ENCODE data around the gene COX6B1.

DNA sequence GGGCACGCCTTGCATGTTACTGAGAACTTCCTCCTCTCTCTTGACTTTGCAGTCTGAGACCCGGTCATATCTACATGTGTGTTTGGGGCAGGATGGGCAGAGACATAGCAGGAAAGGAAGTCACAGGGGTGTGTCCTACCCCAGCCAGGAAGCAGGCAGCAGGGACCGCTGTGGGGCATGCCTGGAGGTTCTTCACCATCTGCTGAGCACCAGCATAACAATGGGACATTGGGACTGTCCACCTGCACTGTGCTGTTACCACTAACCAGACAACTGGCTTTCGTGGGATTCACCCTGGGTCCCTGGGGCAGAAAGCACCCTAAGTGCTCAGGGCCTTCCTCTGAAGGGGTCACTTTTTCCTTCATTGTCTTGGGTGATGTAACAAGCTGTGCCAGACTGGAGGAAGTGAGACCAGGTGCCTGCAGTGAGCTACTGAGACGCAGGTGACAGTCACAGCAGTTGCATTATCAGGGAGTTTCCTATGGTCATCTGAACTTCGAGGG, 38.2 kb upstream of the COX6B1 start:
- TF ChIP-seq EP300 (conservative IDR thresholded peaks at IDR 0.05; ENCODE audit: poor library complexity, severe bottlenecking): no peak
- TF ChIP-seq, protein P1, sequence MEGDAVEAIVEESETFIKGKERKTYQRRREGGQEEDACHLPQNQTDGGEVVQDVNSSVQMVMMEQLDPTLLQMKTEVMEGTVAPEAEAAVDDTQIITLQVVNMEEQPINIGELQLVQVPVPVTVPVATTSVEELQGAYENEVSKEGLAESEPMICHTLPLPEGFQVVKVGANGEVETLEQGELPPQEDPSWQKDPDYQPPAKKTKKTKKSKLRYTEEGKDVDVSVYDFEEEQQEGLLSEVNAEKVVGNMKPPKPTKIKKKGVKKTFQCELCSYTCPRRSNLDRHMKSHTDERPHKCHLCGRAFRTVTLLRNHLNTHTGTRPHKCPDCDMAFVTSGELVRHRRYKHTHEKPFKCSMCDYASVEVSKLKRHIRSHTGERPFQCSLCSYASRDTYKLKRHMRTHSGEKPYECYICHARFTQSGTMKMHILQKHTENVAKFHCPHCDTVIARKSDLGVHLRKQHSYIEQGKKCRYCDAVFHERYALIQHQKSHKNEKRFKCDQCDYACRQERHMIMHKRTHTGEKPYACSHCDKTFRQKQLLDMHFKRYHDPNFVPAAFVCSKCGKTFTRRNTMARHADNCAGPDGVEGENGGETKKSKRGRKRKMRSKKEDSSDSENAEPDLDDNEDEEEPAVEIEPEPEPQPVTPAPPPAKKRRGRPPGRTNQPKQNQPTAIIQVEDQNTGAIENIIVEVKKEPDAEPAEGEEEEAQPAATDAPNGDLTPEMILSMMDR (IDR thresholded peaks at IDR 0.05; ENCODE audit: poor library complexity, severe bottlenecking): no peak
- TF ChIP-seq POLR2AphosphoS5 (IDR thresholded peaks at IDR 0.05): no peak
- no peak for TF ChIP-seq MXI1 (conservative IDR thresholded peaks at IDR 0.05; ENCODE audit: poor library complexity, severe bottlenecking)
- no peak for TF ChIP-seq TAF1 (IDR thresholded peaks at IDR 0.05; ENCODE audit: low read depth)
